Cardiac fibroblast (primary cell): ENCODE results near the gene MEF2B.
"Not testable (repeated sequence)": the region's sequence is repeated elsewhere in the genome, so short reads cannot be mapped to it uniquely, and the experiment has no call there.

Experiments used
- DNase-seq, 2 donors: peaks; one replicate each; pipeline versions ENCODE4 v3.0.0 to v3.0.0-alpha.2; 2010; ENCODE audit warnings: low read depth in 2 of 2
- H3K4me3 ChIP-seq, 2 donors: replicated peaks in 1 of 2; 1 replicate in 1 of 2; 2 replicates in 1 of 2; pipeline ENCODE4 v1.5.1; 2011; ENCODE audit warnings: low read depth in 2 of 2, low read length in 2 of 2, mild to moderate bottlenecking in 2 of 2, moderate library complexity in 1 of 2
- TF ChIP-seq, protein P1 (sequence below): IDR thresholded peaks from one replicate; pipeline ENCODE4 v1.5.1; 2011; ENCODE audit warnings: low read depth, mild to moderate bottlenecking, low read length, inconsistent platforms

The MEF2B gene

DNA sequence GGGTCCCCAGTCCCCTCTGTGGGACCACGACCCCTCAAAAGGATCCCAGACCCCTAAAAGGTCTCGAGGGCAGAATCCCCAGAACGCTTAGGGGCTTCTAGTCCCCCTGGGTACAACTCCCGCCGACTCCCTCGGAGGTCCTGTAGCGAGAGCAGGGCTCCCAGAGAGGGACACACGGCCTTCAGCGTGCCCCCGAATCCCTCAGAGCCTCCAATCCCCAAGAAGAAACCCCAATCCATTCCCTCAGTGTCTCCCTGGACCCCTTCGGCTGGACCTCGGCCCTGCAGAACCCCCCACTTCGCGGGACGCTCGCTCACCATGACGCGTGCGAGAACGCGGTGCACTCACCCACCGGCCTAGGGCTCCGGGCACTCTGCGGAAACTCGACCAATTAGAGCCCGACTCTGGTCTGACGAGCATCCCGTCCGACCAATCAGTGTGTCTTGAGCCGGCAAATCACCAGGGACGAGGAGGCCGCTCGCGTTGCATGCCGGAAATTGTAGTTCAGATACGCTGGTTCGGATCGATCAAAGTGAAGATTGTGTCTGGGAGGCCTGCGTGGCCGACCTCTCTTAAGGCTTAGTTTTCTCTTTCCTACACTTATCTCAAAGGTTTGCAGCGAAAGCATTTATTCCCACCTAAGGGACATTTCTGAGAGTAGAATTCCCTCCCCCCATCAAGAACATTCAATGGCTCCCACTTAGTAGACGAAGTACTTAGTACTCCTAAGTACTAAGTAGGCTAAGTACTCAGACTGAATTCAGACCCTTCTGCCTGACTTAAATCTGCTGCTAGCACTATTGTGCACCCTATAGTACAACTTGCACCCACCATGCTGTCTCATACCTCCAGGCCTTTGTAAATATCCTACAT lies 31.7 kb downstream of the MEF2B start, which contains the start of gene TMEM161A:
Gene TMEM161A, minus strand, starts transcription at position 370 of the 873 bp plus-strand sequence. Its CDS starts 50 bp downstream, at position 320.
- TF ChIP-seq, protein P1, sequence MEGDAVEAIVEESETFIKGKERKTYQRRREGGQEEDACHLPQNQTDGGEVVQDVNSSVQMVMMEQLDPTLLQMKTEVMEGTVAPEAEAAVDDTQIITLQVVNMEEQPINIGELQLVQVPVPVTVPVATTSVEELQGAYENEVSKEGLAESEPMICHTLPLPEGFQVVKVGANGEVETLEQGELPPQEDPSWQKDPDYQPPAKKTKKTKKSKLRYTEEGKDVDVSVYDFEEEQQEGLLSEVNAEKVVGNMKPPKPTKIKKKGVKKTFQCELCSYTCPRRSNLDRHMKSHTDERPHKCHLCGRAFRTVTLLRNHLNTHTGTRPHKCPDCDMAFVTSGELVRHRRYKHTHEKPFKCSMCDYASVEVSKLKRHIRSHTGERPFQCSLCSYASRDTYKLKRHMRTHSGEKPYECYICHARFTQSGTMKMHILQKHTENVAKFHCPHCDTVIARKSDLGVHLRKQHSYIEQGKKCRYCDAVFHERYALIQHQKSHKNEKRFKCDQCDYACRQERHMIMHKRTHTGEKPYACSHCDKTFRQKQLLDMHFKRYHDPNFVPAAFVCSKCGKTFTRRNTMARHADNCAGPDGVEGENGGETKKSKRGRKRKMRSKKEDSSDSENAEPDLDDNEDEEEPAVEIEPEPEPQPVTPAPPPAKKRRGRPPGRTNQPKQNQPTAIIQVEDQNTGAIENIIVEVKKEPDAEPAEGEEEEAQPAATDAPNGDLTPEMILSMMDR: no peak
- DNase-seq: peak; percentile 99 to 100
- peak within 1 kb of the TSS; percentile 78 to 93 for H3K4me3 ChIP-seq

DNA sequence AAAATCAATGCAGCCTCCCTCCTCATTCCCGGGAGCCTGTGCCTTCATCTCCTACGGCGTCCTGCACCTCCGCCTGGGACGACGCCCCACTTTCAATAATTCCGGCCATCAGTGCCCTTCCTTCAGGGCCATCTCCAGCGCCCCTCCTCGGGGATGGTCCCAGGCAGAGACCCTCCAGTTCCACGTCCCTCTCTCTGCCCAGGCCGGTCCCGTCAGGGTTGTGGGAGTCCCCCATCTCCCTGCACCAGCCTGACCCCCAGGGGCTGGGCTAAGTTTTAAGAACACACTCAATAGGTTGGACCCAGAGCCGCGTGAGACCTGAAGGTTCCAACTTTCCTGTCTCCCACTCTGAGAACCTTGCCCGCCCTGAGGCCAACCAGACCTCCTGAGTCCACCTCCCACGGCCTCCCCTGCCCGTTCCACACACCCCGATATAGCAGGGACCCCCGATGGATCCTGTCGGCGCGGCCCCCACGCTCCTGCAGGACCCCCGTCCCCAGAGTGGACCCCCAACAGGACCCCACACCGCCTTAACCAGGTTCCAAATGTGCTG lies 32.4 kb downstream of the MEF2B start:
- H3K4me3 ChIP-seq: peak overlapping the region; percentile 78 to 93
- DNase-seq: peak in 1 of 2 donors; percentile 15
- TF ChIP-seq, protein P1: no peak

DNA sequence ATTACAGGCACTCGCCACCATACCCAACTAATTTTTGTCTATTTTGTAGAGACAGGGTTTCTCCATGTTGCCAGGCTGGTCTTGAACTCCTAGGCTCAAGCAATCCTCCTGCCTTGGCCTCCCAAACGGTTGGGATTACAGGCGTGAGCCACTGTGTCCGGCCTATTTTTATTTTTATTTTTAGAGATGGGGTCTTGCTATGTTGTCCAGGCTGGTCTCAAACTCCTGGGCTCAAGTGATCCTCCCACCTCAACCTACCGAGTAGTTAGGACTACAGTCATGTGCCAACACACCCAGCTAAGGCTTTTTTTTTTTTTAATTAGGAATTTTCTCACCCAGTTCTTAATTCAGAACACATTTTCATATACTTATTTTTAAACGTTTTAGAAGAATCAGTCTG lies 34.4 kb downstream of the MEF2B start:
- H3K4me3 ChIP-seq, DNase-seq: not testable (repeated sequence)

DNA sequence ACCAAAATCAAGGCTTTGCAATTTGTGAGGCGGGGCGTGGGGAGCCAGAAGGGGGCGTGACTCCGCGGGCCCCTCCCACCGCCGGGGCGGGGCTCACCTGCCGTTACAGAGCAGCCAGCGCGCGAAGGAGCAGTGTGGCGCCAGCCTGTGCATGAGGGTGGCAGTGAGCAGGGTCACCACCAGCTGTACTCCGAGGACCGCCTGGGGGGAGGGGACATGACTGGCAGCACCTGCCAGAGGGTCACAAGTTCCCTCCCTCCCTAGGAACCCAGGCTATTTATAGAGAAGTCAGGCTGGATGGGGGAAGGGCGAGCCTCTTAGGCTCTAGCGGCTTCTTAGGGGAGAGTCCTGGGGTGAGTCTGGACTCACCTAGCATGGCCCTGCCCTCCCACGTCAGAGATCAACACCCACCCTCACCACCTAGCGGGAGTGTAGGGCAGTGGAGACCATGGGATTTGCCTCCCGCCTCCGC lies 35.3 kb downstream of the MEF2B start:
- H3K4me3 ChIP-seq: no peak overlapping the region
- TF ChIP-seq, protein P1: no peak
- DNase-seq: no peak

DNA sequence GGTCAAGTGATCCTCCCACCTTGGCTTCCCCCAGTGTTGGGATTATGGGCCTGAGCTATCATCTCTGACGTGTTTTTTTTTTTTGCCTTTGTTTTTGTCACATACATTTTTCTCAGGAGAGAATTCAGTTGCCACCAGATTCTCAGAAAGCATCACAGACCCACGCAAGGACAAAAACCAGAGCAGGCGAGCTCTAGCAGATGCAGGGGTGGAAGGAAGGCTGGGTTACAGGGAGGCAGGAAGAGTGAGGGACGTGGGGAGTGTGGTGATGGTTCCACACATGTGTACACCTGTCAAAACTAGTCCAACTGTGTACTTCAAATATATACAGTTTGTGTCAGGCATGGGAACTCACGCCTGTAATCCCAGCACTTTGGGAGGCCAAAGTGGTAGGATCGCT lies 36.1 kb downstream of the MEF2B start:
- TF ChIP-seq, protein P1: no peak
- H3K4me3 ChIP-seq: no peak overlapping the region
- no peak for DNase-seq

DNA sequence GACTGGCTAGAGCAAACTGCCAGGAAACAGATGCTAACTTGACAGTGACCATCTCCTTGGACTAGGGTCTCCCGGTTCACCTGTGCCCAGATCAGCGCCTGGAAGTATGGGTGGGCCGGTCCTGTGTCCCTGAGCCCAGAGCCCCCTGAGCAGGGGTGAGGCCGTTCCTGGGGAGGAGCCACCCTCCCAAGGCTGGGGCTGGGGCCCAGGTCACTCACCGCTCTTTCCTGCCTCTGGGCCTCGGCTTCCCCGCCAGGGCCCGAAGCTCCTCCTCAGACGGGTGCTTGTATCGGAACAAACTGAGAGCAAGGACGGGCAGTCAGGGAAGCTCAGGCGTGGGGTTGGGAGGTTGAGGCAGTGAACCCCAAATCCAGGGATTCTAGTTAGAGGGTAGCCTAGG lies 37.2 kb downstream of the MEF2B start:
- H3K4me3 ChIP-seq: no peak overlapping the region
- TF ChIP-seq, protein P1: no peak
- no peak for DNase-seq

DNA sequence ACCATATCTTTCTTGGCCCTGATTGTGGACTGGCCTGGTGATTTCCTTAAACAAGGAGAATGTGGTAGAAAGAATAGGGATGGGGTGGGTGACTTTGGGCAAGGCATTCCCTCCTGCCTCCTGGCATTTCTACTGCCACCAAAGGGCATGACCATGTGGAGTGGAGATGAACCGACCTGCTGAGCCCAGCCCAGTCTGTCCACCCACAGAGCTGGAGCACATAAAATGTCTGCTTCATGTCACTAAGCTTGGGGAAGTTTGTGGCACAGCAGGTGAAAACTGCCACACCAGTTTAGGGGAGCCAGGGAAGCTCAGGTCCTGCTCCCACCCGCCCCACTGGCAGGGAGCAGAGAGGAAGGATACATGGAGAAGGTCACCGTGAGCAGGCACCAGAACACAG lies 38.1 kb downstream of the MEF2B start:
- no peak for DNase-seq

More for the DNA sequence above, 38.1 kb downstream of the MEF2B start:
- H3K4me3 ChIP-seq: no peak overlapping the region
- TF ChIP-seq, protein P1: no peak
